Left lung (tissue), 10 donors: Measurements from ENCODE around the gene MEIOB. TPM values are rescaled to one million over a fixed set of nuclear protein-coding genes. Genes with fewer than 3 reads are reported as not detected.

Experiments
- ATAC-seq: fragments of 200-7000 bp; cut with Tn5 transposase; one replicate; pipeline ENCODE4 v1.9.1; 2020; ENCODE audit warnings: moderate library complexity
- DNase-seq, 4 donors: peaks; one replicate each; pipeline ENCODE4 v3.0.0-alpha.2; 2013 to 2020
- H3K27ac ChIP-seq, 2 donors: fragments of 200-600 bp; sonication (generic) in 1 of 2; one replicate each; pipeline versions ENCODE4 v1.5.0 to v1.8.0; 2020 to 2021
- H3K27me3 ChIP-seq, 2 donors: fragments of 200-600 bp; sonication (generic) in 1 of 2; one replicate each; pipeline versions ENCODE4 v1.5.0 to v1.8.0; 2020 to 2021
- H3K36me3 ChIP-seq, 2 donors: fragments of 200-600 bp; sonication (generic) in 1 of 2; one replicate each; pipeline versions ENCODE4 v1.5.0 to v1.8.0; 2020 to 2021
- H3K4me1 ChIP-seq, 2 donors: fragments of 200-600 bp; one replicate each; pipeline ENCODE4 v1.8.0; 2021
- H3K4me3 ChIP-seq, 2 donors: fragments of 200-600 bp; sonication (generic) in 1 of 2; one replicate each; pipeline versions ENCODE4 v1.5.0 to v1.8.0; 2020 to 2021; ENCODE audit warnings: mild to moderate bottlenecking in 1 of 2
- H3K9me3 ChIP-seq, 2 donors: fragments of 200-600 bp; sonication (generic) in 1 of 2; one replicate each; pipeline versions ENCODE4 v1.5.0 to v1.8.0; 2020 to 2021
- CTCF ChIP-seq, 2 donors: fragments of 200-600 bp; sonication (generic) in 1 of 2; IDR thresholded peaks; one replicate each; pipeline versions ENCODE4 v1.5.0 to v1.8.0; 2021; ENCODE audit warnings: antibody characterized with exemption in 2 of 2
- intact Hi-C, 2 donors: fragments of 100-400 bp; cut with DNase I; formaldehyde crosslinking; loops; one replicate each; pipeline versions ENCODE4 v1.11.2 to v1.14.2; 2022
- polyA plus RNA-seq, 6 donors: library from polyadenylated mRNA; unstranded; fragments of 120-200 nt; gene quantifications; one replicate each; pipeline ENCODE4 v1.2.1, GENCODE V29; 2013; ENCODE audit not compliant: insufficient read length in 6 of 6
- total RNA-seq, 2 donors: library from RNA; stranded (reverse); fragmentation: NEBNext Ultra II Directional; extraction: Animal tissue kit (Norgen Biotek cat#: 25700); gene quantifications; one replicate each; pipeline ENCODE4 v1.2.1, GENCODE V29; 2021
- donor health status: DM: no; HTN: yes; CAD: no.
- donor health status: DM: no; HTN: no; CAD: no.

Gene MEIOB
- total and polyA plus RNA-seq, 8 donors = 0.37 to 0.75 (median 0.59) TPM; not detected in 2

- peak overlapping the region; percentile 9 to 39 for H3K27ac ChIP-seq
- no peaks in the 10 kb centered on the region for H3K9me3 ChIP-seq
- TF ChIP-seq CTCF (IDR thresholded peaks at IDR 0.05) = no peak
- ATAC-seq = peak; percentile 91
- H3K36me3 ChIP-seq = no peaks in the 10 kb centered on the region
- H3K4me3 ChIP-seq = no peak overlapping the region
- no peak for DNase-seq
- intact Hi-C loops = no loop called here
- H3K27me3 ChIP-seq = peaks cover 7 to 41% of the 10 kb centered on the region in 2 donors
- peaks cover 0 to 5% of the 10 kb centered on the region in 2 donors for H3K4me1 ChIP-seq
Observed at GRCh38 chr16:1870365-1871082, 1.4 kb downstream of the MEIOB start.

GRCh38 chr16:1865902-1866690, 5.9 kb downstream of the MEIOB start:
- intact Hi-C loops = loop anchor here in 1 of 2 donors (5.0 kb wide), 1 partner anchor 61 kb away; no protein-coding TSS in a partner anchor
- Histone ChIP-seq H3K27ac (no peak overlapping the region), H3K9me3 (no peaks in the 10 kb centered on the region)

GRCh38 chr16:1863681-1864460, 8.1 kb downstream of the MEIOB start:
- Histone ChIP-seq H3K4me3 (no peak overlapping the region), H3K27ac (no peak overlapping the region), H3K27me3 (peaks cover 7 to 62% of the 10 kb centered on the region in 2 donors), H3K9me3 (no peaks in the 10 kb centered on the region), H3K4me1 (no peaks in the 10 kb centered on the region), H3K36me3 (no peaks in the 10 kb centered on the region)
- ATAC-seq (peak; percentile 70), DNase-seq (peak in 2 of 4 donors; percentile 18 to 34)
- peak; percentile 19 to 48 for TF ChIP-seq CTCF (IDR thresholded peaks at IDR 0.05)
- intact Hi-C loops = no loop called here

More at GRCh38 chr16:1865902-1866690, 5.9 kb downstream of the MEIOB start:
- DNase-seq (no peak), ATAC-seq (no peak)
- Histone ChIP-seq H3K4me3 (no peak overlapping the region), H3K4me1 (no peaks in the 10 kb centered on the region), H3K36me3 (no peaks in the 10 kb centered on the region), H3K27me3 (peaks cover under 1 to 42% of the 10 kb centered on the region in 2 donors)
- TF ChIP-seq CTCF (IDR thresholded peaks at IDR 0.05) = no peak

GRCh38 chr16:1862394-1862793, 9.6 kb downstream of the MEIOB start:
- intact Hi-C loops = no loop called here
- no peak overlapping the region for H3K4me3 ChIP-seq

More at GRCh38 chr16:1862394-1862793, 9.6 kb downstream of the MEIOB start:
- ATAC-seq = no peak
- no peak for TF ChIP-seq CTCF (IDR thresholded peaks at IDR 0.05)
- no peak for DNase-seq
- Histone ChIP-seq H3K27ac (no peak overlapping the region), H3K36me3 (no peaks in the 10 kb centered on the region), H3K4me1 (no peaks in the 10 kb centered on the region), H3K9me3 (no peaks in the 10 kb centered on the region), H3K27me3 (peaks cover 12 to 77% of the 10 kb centered on the region in 2 donors)
